ENCODE data around the gene KPRP.

GRCh38 chr1:152783095-152783494 lies 25.3 kb downstream of the KPRP start:
- no peak for TF ChIP-seq CTCF (conservative IDR thresholded peaks at IDR 0.05; ENCODE audit: low read depth in 2 of 2)
- TF ChIP-seq EZH2 (IDR thresholded peaks at IDR 0.05; ENCODE audit: low read depth, unreplicated experiment): no peak
- TF ChIP-seq EZH2phosphoT487 (IDR thresholded peaks at IDR 0.05; ENCODE audit: unreplicated experiment): no peak
- no peak for TF ChIP-seq POLR2AphosphoS5 (IDR thresholded peaks at IDR 0.05; ENCODE audit: low read depth)
- no peak for TF ChIP-seq REST (IDR thresholded peaks at IDR 0.05; ENCODE audit: unreplicated experiment)
- no peak for TF ChIP-seq CREB1 (CRISPR knock-in tag; IDR thresholded peaks at IDR 0.05; ENCODE audit: low read depth)
- TF ChIP-seq NANOG (IDR thresholded peaks at IDR 0.05; ENCODE audit: borderline replicate concordance): no peak
- TF ChIP-seq STAT1 (IDR thresholded peaks at IDR 0.05; ENCODE audit: unreplicated experiment): no peak
- TF ChIP-seq ZNF462 (CRISPR knock-in tag; IDR thresholded peaks at IDR 0.05): no peak
- no peak for TF ChIP-seq JUNB (IDR thresholded peaks at IDR 0.05; ENCODE audit: unreplicated experiment)
- TF ChIP-seq ETS1 (IDR thresholded peaks at IDR 0.05): no peak
- no peak for TF ChIP-seq ZNF331 (CRISPR knock-in tag; IDR thresholded peaks at IDR 0.05; ENCODE audit: low read depth)
- no peak for TF ChIP-seq ZNF114 (CRISPR knock-in tag; IDR thresholded peaks at IDR 0.05)

All from GM23338 (cell line).